ENCODE data around the gene KDM2B. TPM values are rescaled to one million over a fixed set of nuclear protein-coding genes. Genes with fewer than 3 reads are reported as not detected.
"Not testable (repeated sequence)": the region's sequence is repeated elsewhere in the genome, so short reads cannot be mapped to it uniquely, and the experiment has no call there.

Gene KDM2B
- total RNA-seq, 1 donor from 2014 or later, result 26.1 TPM

DNA sequence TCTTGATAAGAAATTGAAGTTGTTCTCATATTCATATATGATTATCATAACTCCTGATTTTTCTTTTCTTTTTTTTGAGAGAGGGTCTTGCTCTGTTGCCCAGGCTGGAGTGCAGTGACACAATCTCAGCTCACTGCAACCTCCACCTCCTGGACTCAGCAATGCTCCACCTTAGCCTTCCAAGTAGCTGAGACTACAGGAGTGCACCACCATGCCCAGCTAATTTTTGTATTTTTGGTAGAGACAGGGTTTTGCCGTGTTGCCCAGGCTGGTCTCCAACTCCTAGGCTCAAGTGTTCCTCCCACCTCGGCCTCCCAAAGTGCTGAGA lies 2.5 kb upstream of the KDM2B start:
- not testable (repeated sequence) for DNase-seq

- no peak for DNase-seq
Observed at GRCh38 chr12:121582583-121583333, 1.9 kb upstream of the KDM2B start.

GRCh38 chr12:121581686-121582429 lies 1.0 kb upstream of the KDM2B start:
- DNase-seq, result peak; percentile 17

DNA sequence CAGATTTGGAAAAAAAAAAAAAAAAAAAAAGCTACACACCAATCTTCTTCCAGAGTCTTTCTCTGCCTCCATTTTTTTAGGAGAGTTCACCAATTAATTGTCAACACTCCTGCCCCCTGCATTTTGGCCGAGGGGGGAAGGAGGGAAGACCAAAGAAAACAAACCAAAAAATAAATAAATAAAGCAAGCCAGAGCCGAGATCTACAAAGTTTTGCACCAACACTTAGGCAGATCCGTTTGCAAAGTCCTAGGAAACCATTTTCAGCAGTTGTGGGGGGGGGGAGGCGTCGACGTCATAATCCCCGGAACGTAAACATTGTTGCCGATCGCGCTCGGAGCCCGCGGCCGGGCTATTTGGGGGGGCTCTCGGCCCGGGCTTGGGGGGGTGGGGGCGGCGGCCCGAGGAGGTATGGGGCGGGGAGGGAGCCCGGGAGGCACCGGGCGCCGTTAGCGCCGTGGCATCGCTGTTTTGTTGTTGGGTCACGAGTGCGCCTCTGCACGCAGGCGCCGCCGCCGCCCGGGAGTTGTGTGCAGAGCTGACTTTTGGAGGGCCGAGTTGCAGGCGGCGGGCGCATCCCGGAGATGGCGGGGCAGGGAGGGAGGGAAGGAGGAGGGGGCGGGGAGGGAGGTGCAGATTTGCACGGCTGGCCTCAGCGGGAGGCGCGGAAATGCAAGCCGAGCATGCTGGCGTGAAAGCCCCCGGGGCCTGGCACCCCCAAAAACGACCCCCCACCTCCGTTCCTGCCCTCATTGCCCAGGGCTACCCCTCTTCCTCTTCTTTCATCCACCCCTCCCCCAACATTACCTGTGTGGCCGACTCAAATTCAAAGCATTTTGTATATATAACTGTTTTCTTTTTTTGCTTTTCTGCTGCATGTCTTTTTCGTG lies 598 bp downstream of the KDM2B start:
- peak; percentile 60 for DNase-seq

GRCh38 chr12:121579190-121579791 lies 1.5 kb downstream of the KDM2B start:
- no peak for DNase-seq

DNA sequence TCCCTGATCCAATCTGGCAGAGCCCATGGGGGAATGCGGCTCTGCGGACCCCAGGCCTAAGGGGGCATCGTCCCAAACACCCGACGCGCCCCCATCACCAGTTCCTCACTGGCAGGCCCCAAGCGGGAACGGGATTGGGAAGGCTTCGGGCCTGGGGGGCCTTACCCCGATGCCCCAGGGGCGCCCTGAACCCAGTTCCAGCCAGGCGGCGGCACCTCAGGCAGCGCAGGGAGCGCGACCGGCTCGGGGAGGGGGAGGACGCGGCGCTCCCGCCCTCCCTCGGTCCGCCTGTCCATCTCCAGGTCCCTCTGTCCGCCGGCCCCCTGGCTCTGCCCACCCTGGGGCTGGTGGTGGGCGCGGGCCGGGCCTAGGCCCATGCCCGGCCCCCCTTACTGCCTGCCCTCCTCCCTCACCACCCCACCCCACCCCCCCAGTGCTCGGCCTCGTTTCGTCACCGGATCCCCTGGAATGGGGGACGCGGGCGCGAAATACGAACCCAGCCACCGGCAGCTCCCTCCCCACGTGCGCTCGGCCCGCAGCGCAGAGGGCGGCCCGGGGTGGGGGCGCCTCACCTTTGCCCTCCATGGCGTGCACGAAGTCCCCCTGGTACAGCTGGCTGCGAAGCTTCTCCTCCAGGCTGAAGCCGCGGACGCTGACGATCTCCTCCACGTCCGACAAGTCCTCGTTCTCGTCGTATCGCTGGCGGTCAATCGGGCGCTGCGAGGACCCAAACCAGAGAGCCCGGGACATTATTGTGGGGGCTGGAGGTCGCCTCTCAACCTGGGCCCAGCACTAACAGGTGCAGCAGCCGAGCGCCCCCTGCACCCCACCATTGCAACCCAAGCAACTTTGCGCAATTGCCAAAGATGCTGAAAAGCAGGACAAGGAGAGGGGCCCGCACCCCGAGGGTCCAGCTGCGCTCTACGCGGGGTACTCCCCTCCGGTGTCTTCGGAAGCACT lies 2.3 kb downstream of the KDM2B start:
- DNase-seq, result no peak

DNA sequence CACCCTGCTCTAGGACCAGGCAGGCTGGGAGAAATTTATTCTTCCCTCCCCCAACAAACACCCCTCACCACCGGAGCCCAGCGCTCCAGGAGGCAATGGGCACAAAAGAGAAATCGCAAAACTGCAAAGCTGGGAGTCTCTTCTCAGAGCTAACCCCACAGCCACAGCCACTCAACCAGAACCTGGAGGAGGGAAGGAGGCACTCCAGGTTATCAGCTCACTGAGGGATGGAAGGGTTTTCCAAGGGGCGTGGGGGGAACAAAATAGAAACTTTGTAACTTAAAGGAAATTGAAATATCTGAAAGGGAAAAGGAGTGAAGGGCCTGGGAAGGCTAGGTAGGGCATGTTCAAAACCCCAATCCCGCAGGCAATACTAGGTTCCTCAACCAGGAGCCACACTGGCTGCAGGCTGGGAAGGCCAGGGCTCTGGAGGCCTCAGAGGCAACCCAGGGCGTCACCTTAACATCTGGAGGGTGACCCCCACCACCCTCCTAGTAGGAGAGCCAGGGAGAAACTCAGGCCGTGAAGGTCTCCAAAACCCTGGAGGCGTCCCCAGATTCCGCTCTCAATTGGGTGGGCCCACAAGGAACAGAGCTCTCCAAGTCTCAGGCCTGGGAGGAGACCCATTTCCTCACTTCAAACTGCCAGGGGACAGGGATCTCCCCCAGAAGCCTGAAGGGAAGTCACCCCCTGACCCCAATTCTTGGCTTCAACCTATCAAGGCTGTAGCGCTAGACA lies 3.2 kb downstream of the KDM2B start:
- DNase-seq, result no peak

GRCh38 chr12:121576851-121577391 lies 3.9 kb downstream of the KDM2B start:
- DNase-seq, result peak; percentile 29

GRCh38 chr12:121575952-121576625 lies 4.7 kb downstream of the KDM2B start:
- DNase-seq, result no peak

GRCh38 chr12:121575051-121575450 lies 5.8 kb downstream of the KDM2B start:
- DNase-seq, result no peak

- no peak for DNase-seq
Observed at GRCh38 chr12:121574025-121574424, 6.8 kb downstream of the KDM2B start.

DNA sequence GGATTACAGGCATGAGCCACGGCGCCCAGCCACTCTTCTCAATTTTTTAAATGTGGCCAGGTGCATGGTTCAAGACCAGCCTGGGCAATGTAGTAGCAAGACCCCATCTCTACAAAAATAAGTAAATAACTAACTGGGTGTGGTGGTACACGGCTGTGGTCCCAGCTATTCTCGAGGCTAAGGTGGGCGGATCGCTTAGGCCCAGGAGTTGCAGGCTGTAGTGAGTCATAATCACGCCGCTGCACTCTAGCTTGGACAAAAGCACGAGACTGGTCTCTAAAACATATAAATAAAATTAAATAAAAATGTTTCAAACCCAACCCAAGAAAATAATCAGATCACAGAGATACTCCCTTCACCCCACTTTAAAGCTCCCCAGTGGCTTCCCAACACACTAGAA lies 8.9 kb downstream of the KDM2B start:
- DNase-seq, result no peak

DNA sequence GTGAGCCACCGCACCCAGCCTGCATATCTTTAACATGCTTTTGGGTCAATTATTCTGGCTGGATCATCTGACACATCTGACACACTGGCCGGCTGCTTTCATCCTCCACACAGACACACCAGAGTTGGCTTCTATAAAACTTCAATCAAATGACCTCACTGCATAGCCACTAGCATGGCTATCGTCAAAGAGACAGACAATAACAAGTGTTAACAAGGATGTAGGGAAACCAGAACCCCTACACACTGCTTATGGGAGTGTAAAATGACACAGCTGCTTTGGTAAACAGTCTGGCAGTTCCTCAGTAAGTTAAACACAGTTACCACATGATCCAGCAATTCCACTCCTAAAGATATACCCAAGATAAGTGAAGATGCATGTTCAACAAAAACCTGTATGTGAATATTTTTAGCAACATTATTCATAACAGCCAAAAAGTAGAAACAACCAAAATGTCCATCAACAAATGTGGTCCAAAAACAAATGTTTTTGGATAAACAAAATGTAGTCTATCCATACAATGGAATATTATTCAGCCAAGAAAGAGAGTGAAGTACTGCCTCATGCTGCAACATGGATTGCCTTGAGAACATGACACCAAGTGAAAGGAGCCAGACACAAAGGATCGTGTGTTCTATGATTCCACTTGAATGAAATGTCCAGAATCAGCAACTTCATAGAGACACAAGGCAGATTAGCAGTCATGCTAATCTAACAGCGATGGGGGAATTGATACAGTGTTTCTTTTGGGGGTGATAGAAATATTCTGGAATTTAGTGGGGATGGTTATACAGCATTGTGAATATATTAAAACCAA lies 10.1 kb downstream of the KDM2B start:
- no peak for DNase-seq

DNA sequence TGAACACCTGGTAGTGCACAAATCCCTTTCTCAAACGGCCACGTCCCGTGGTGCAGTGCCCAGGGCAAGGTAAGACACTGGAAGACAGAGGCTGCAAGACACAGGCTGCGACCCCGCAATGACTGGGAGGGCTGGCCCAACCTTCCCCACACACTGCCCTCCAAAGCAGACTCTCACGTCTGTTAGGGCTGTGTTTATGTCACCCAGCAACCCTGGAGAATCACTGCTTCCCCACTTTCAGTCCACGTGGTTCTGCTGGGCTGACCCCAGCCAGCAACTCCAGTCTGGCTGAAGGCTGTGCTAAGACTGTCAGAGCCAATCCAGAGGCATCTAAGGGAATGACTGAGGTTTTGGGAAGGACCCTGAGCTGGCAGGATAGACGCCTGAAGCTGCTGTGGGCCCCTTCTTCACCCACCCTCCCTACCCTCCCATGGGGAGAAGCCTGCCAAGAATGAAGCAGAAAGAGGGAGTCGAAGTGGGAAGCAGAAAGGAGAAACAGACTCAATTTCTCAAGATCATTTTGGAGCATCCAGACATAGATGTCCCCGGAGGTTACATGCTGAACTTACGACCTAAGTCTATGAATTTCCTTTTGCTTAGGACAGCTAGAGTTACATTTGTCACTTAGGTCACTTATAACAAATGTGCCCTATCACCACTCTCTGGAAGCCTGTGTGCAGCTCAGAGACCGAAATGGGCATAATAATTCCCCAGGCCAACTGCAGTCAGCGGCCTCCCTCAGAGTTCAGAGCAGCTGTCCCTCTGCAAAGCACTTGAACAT lies 11.7 kb downstream of the KDM2B start:
- peak; percentile 70 for DNase-seq

DNA sequence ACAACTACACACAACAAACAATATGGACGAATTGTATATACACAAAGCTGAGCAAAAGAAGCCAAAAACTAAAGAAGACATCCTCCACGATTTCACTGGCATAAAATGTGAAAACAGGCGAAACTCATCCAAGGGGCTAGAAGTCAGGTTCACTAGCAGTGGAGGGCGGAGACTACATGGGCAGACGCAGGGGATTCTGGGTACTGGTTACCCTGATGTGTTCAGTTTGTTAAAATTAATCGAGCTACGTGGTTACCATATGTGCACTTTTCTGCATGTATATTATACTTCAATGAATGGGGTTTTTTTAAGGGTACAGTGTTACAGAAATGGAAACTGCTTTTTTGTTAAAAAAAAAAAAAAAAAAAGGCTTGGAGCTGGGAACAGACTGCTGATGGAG lies 12.3 kb downstream of the KDM2B start:
- no peak for DNase-seq

- no peak for DNase-seq
Observed at GRCh38 chr12:121565076-121565475, 15.7 kb downstream of the KDM2B start.

- DNase-seq, result no peak
Observed at GRCh38 chr12:121562488-121562887, 18.3 kb downstream of the KDM2B start.

DNA sequence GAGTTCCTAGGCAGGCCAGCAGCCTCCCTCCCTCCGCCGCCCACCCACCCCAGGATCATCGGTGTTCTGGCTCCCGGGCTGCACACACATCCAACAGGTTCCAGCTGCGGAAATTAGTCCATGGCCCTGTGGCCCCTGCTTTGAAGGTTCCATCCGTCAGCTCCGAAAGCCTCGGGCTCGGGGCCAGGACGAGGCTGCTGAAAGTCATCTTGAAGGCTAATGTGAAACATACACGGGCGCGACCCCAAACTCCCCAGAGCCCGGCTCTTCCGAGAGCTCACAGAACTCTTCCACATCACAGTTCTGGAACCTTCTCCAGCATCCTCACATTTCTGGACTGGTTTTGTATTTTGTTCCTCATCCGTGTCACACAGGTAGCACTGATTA lies 19.8 kb downstream of the KDM2B start:
- no peak for DNase-seq
